WTC11 (cell line): ENCODE measurements around the gene IQGAP2. TPM values are rescaled to one million over a fixed set of nuclear protein-coding genes. Genes with fewer than 3 reads are reported as not detected.

Experiments used
- ATAC-seq: fragments of 200-7000 bp; cut with Tn5 transposase; 2 replicates; pipeline ENCODE4 v1.10.0; 2021; ENCODE audit warnings: mild to moderate bottlenecking, moderate library complexity
- CTCF ChIA-PET: fragments of 300-600 bp; sonication (Branson Sonifier 250); formaldehyde crosslinking; loops from one replicate; lab custom pipeline; 2021; ENCODE audit warnings: antibody characterized with exemption; lab: Charles Lee
- POLR2A ChIA-PET: fragments of 350-600 bp; sonication (Branson Sonifier 250); formaldehyde crosslinking; loops from one replicate; lab custom pipeline; 2021; ENCODE audit warnings: antibody characterized with exemption; lab: Charles Lee
- DNase-seq: peaks from one replicate; pipeline ENCODE4 v3.0.0; 2021; ENCODE audit warnings: low spot score
- H3K27ac Mint-ChIP-seq: 2 replicates; pipeline ENCODE4 v1.8.0; 2021; ENCODE audit warnings: mixed read lengths
- H3K27me3 Mint-ChIP-seq: 2 replicates; pipeline ENCODE4 v1.8.0; 2021; ENCODE audit warnings: low read depth, mild to moderate bottlenecking, moderate library complexity, mixed read lengths
- H3K36me3 Mint-ChIP-seq: 2 replicates; pipeline ENCODE4 v1.8.0; 2021; ENCODE audit warnings: mixed read lengths
- H3K4me1 Mint-ChIP-seq: 2 replicates; pipeline ENCODE4 v1.8.0; 2022; ENCODE audit warnings: mixed read lengths
- H3K4me3 Mint-ChIP-seq: 2 replicates; pipeline ENCODE4 v1.8.0; 2021; ENCODE audit warnings: mild to moderate bottlenecking, moderate library complexity, mixed read lengths
- H3K9me3 Mint-ChIP-seq: 2 replicates; pipeline ENCODE4 v1.8.0; 2021; ENCODE audit warnings: mixed read lengths
- ATF3 ChIP-seq: sonication (generic); formaldehyde crosslinking; conservative IDR thresholded peaks from 2 replicates; pipeline ENCODE4 v1.8.1; 2022; ENCODE audit warnings: mild to moderate bottlenecking, missing genetic modification reagents
- E2F5 ChIP-seq: sonication (generic); formaldehyde crosslinking; IDR thresholded peaks from 2 replicates; pipeline ENCODE4 v1.8.1; 2022; ENCODE audit warnings: mild to moderate bottlenecking, moderate library complexity, missing genetic modification reagents
- ERG ChIP-seq: fragments of 250-450 bp; sonication (Bioruptor Pico); IDR thresholded peaks from 2 replicates; pipeline ENCODE4 v1.8.0; 2021; ENCODE audit warnings: mild to moderate bottlenecking
- ETV6 ChIP-seq: sonication (generic); formaldehyde crosslinking; IDR thresholded peaks from 2 replicates; pipeline ENCODE4 v1.8.1; 2022; ENCODE audit warnings: mild to moderate bottlenecking, missing genetic modification reagents
- FOXJ3 ChIP-seq: sonication (generic); formaldehyde crosslinking; IDR thresholded peaks from 2 replicates; pipeline ENCODE4 v1.9.0; 2021; ENCODE audit warnings: missing genetic modification reagents, mild to moderate bottlenecking, borderline replicate concordance
- IRF1 ChIP-seq: sonication (generic); formaldehyde crosslinking; IDR thresholded peaks from 2 replicates; pipeline ENCODE4 v1.8.0; 2023; ENCODE audit warnings: missing genetic modification reagents
- MXD4 ChIP-seq: fragments of 250-450 bp; sonication (Bioruptor Pico); IDR thresholded peaks from 2 replicates; pipeline ENCODE4 v1.8.0; 2021; ENCODE audit warnings: mild to moderate bottlenecking, moderate library complexity, borderline replicate concordance
- MYBL2 ChIP-seq: sonication (generic); formaldehyde crosslinking; IDR thresholded peaks from 2 replicates; pipeline ENCODE4 v1.8.1; 2023; ENCODE audit warnings: mild to moderate bottlenecking, moderate library complexity, missing genetic modification reagents
- NFYB ChIP-seq: sonication (generic); formaldehyde crosslinking; conservative IDR thresholded peaks from 2 replicates; pipeline ENCODE4 v1.8.0; 2022; ENCODE audit warnings: low read depth, missing genetic modification reagents
- NR1H2 ChIP-seq: sonication (generic); formaldehyde crosslinking; IDR thresholded peaks from 2 replicates; pipeline ENCODE4 v1.9.0; 2021; ENCODE audit warnings: mild to moderate bottlenecking, moderate library complexity, missing genetic modification reagents
- NR2C2 ChIP-seq: sonication (generic); formaldehyde crosslinking; IDR thresholded peaks from 2 replicates; pipeline ENCODE4 v1.8.0; 2022; ENCODE audit warnings: mild to moderate bottlenecking, missing genetic modification reagents
- RELA ChIP-seq: sonication (generic); formaldehyde crosslinking; IDR thresholded peaks from 2 replicates; pipeline ENCODE4 v1.8.1; 2022; ENCODE audit warnings: missing genetic modification reagents, mild to moderate bottlenecking, borderline replicate concordance
- RORB ChIP-seq: fragments of 250-450 bp; sonication (Bioruptor Pico); IDR thresholded peaks from 2 replicates; pipeline ENCODE4 v1.9.0; 2021; ENCODE audit warnings: mild to moderate bottlenecking
- SMAD4 ChIP-seq: sonication (generic); formaldehyde crosslinking; IDR thresholded peaks from 2 replicates; pipeline ENCODE4 v1.8.0; 2022; ENCODE audit warnings: mild to moderate bottlenecking, missing genetic modification reagents
- STAT6 ChIP-seq: sonication (generic); formaldehyde crosslinking; conservative IDR thresholded peaks from 2 replicates; pipeline ENCODE4 v1.8.1; 2023; ENCODE audit warnings: mild to moderate bottlenecking, low read depth, missing genetic modification reagents, moderate library complexity
- TCF7 ChIP-seq: sonication (generic); formaldehyde crosslinking; IDR thresholded peaks from 2 replicates; pipeline ENCODE4 v1.8.0; 2022; ENCODE audit warnings: mild to moderate bottlenecking, low read depth, missing genetic modification reagents, moderate library complexity
- TEAD1 ChIP-seq: sonication (generic); formaldehyde crosslinking; IDR thresholded peaks from 2 replicates; pipeline ENCODE4 v1.8.0; 2022; ENCODE audit warnings: mild to moderate bottlenecking, missing genetic modification reagents
- USF1 ChIP-seq: sonication (generic); formaldehyde crosslinking; IDR thresholded peaks from 2 replicates; pipeline ENCODE4 v1.8.0; 2022; ENCODE audit warnings: mild to moderate bottlenecking, missing genetic modification reagents
- ZMAT4 ChIP-seq: fragments of 250-450 bp; sonication (Bioruptor Pico); IDR thresholded peaks from 2 replicates; pipeline ENCODE4 v1.9.0; 2021; ENCODE audit warnings: mild to moderate bottlenecking
- ZNF219 ChIP-seq: sonication (generic); formaldehyde crosslinking; IDR thresholded peaks from 2 replicates; pipeline ENCODE4 v1.8.0; 2023; ENCODE audit warnings: missing genetic modification reagents, mild to moderate bottlenecking, borderline replicate concordance
- ZNF232 ChIP-seq: sonication (generic); formaldehyde crosslinking; IDR thresholded peaks from 2 replicates; pipeline ENCODE4 v1.8.0; 2022; ENCODE audit warnings: mild to moderate bottlenecking, missing genetic modification reagents
- ZNF416 ChIP-seq: fragments of 250-450 bp; sonication (Bioruptor Pico); IDR thresholded peaks from 2 replicates; pipeline ENCODE4 v1.9.0; 2021; ENCODE audit warnings: mild to moderate bottlenecking, inconsistent platforms
- ZNF532 ChIP-seq: fragments of 250-450 bp; sonication (Bioruptor Pico); IDR thresholded peaks from 2 replicates; pipeline ENCODE4 v1.9.0; 2021; ENCODE audit warnings: mild to moderate bottlenecking, borderline replicate concordance
- total RNA-seq: library from RNA; stranded (reverse); gene quantifications from 3 replicates; pipeline ENCODE4 v1.2.3, GENCODE V29; 2021

Gene IQGAP2
- total RNA-seq, 1 experiment from 2014 or later, result 70.6 TPM

- H3K9me3 Mint-ChIP-seq, result no peaks in the 10 kb centered on the region
- ChIA-PET POLR2A (no interaction called here), CTCF (no interaction called here)
- H3K27ac Mint-ChIP-seq, result no peak overlapping the region
- no peak for TF ChIP-seq ZMAT4
- no peak for TF ChIP-seq RORB (CRISPR knock-in tag)
- no peak for TF ChIP-seq ZNF232 (CRISPR knock-in tag)
- no peak for TF ChIP-seq ETV6 (CRISPR knock-in tag)
- no peak for TF ChIP-seq ZNF532 (CRISPR knock-in tag)
- no peak for TF ChIP-seq E2F5 (CRISPR knock-in tag)
- no peak for TF ChIP-seq STAT6 (CRISPR knock-in tag)
- TF ChIP-seq NR1H2 (CRISPR knock-in tag), result no peak
- TF ChIP-seq ERG, result no peak
- TF ChIP-seq SMAD4 (CRISPR knock-in tag), result no peak
- TF ChIP-seq TCF7 (CRISPR knock-in tag), result no peak
- TF ChIP-seq RELA, result no peak
- TF ChIP-seq IRF1 (CRISPR knock-in tag), result no peak
- TF ChIP-seq ZNF416 (CRISPR knock-in tag), result no peak
- no peak for TF ChIP-seq MXD4
- TF ChIP-seq ZNF219 (CRISPR knock-in tag), result no peak
- H3K36me3 Mint-ChIP-seq, result no peaks in the 10 kb centered on the region
- no peak overlapping the region for H3K4me3 Mint-ChIP-seq
- H3K4me1 Mint-ChIP-seq, result peaks cover 17% of the 10 kb centered on the region
- ATAC-seq, result no peak
- H3K27me3 Mint-ChIP-seq, result no peaks in the 10 kb centered on the region; the same call in 1 of the 2 replicates
- DNase-seq, result no peak
Observed at GRCh38 chr5:76376866-76377230, 26.2 kb upstream of the IQGAP2 start.

- Mint-ChIP-seq H3K4me3 (no peak overlapping the region), H3K9me3 (no peaks in the 10 kb centered on the region), H3K27me3 (no peaks in the 10 kb centered on the region; the same call in 1 of the 2 replicates), H3K4me1 (peaks cover 7% of the 10 kb centered on the region; the same call in 1 of the 2 replicates), H3K27ac (no peak overlapping the region), H3K36me3 (no peaks in the 10 kb centered on the region)
- TF ChIP-seq E2F5 (CRISPR knock-in tag), result no peak
- no peak for TF ChIP-seq ATF3 (CRISPR knock-in tag)
- no peak for TF ChIP-seq TEAD1 (CRISPR knock-in tag)
- TF ChIP-seq NR1H2 (CRISPR knock-in tag), result no peak
- no peak for TF ChIP-seq USF1
- TF ChIP-seq MYBL2, result no peak
- no peak for TF ChIP-seq NFYB (CRISPR knock-in tag)
- no peak for TF ChIP-seq FOXJ3 (CRISPR knock-in tag)
- TF ChIP-seq NR2C2 (CRISPR knock-in tag), result no peak
- no peak for ATAC-seq
- ChIA-PET CTCF (no interaction called here), POLR2A (no interaction called here)
- no peak for DNase-seq
Observed at GRCh38 chr5:76378355-76378754, 24.7 kb upstream of the IQGAP2 start.
